GM23248 (cell line): ENCODE data around the gene ATP8A2. TPM values are rescaled to one million over a fixed set of nuclear protein-coding genes. Genes with fewer than 3 reads are reported as not detected.

ENCODE experiments used
- DNase-seq: peaks from one replicate; pipeline ENCODE4 v3.0.0-alpha.2; 2015
- H2AFZ ChIP-seq: fragments of 200-600 bp; sonication (generic); 2 replicates; pipeline ENCODE4 v1.6.1; 2016; ENCODE audit warnings: antibody characterized with exemption
- H3F3A ChIP-seq: fragments of 200-600 bp; sonication (generic); 2 replicates; pipeline ENCODE4 v1.6.1; 2016; ENCODE audit warnings: mild to moderate bottlenecking, antibody characterized with exemption, mixed run types; ENCODE audit not compliant: insufficient read depth
- H3K27ac ChIP-seq: fragments of 200-600 bp; sonication (generic); 2 replicates; pipeline ENCODE4 v1.5.1; 2016; ENCODE audit warnings: mild to moderate bottlenecking
- H3K27me3 ChIP-seq: fragments of 200-600 bp; sonication (generic); replicated peaks from 2 replicates; pipeline ENCODE4 v1.6.1; 2016; ENCODE audit warnings: mild to moderate bottlenecking; ENCODE audit not compliant: insufficient read depth
- H3K36me3 ChIP-seq: fragments of 200-600 bp; sonication (generic); 2 replicates; pipeline ENCODE4 v1.6.1; 2016; ENCODE audit warnings: low read depth, mild to moderate bottlenecking
- H3K4me1 ChIP-seq: fragments of 200-600 bp; sonication (generic); 2 replicates; pipeline ENCODE4 v1.6.1; 2016; ENCODE audit warnings: mild to moderate bottlenecking; ENCODE audit not compliant: insufficient read depth
- H3K4me2 ChIP-seq: fragments of 200-600 bp; sonication (generic); one replicate; pipeline ENCODE4 v1.6.1; 2016; ENCODE audit warnings: mild to moderate bottlenecking; ENCODE audit not compliant: unreplicated experiment
- H3K4me3 ChIP-seq: fragments of 200-600 bp; sonication (generic); 2 replicates; pipeline ENCODE4 v1.5.1; 2016; ENCODE audit warnings: mild to moderate bottlenecking
- H3K79me2 ChIP-seq: fragments of 200-600 bp; sonication (generic); 2 replicates; pipeline ENCODE4 v1.6.1; 2016; ENCODE audit warnings: mild to moderate bottlenecking; ENCODE audit not compliant: insufficient read depth
- H3K9ac ChIP-seq: fragments of 200-600 bp; sonication (generic); 2 replicates; pipeline ENCODE4 v1.6.1; 2016; ENCODE audit warnings: mild to moderate bottlenecking
- H3K9me2 ChIP-seq: fragments of 200-600 bp; sonication (generic); 2 replicates; pipeline ENCODE4 v1.6.1; 2016; ENCODE audit warnings: mixed run types, mild to moderate bottlenecking, moderate library complexity; ENCODE audit not compliant: insufficient read depth
- H3K9me3 ChIP-seq: fragments of 200-600 bp; sonication (generic); one replicate; pipeline ENCODE4 v1.6.1; 2017; ENCODE audit warnings: low read depth
- H4K20me1 ChIP-seq: fragments of 200-600 bp; sonication (generic); 2 replicates; pipeline ENCODE4 v1.6.0; 2016; ENCODE audit not compliant: insufficient read depth
- EZH2 ChIP-seq: fragments of 200-600 bp; sonication (generic); IDR thresholded peaks from 2 replicates; pipeline ENCODE4 v1.6.1; 2018; ENCODE audit warnings: antibody characterized with exemption, mild to moderate bottlenecking; ENCODE audit not compliant: insufficient read depth, poor library complexity, severe bottlenecking
- EZH2phosphoT487 ChIP-seq: fragments of 200-600 bp; sonication (generic); IDR thresholded peaks from 2 replicates; pipeline ENCODE4 v1.6.1; 2018; ENCODE audit warnings: antibody characterized with exemption, moderate library complexity, mild to moderate bottlenecking, low read depth; ENCODE audit not compliant: insufficient read depth
- WGBS, 2 experiments: methylation state at CpG; one replicate each; pipeline ENCODE4 v1.1.6; 2015 to 2017; ENCODE audit warnings: low lambda C conversion rate in 2 of 2, low coverage in 1 of 2; ENCODE audit errors: missing lambda C conversion rate in 2 of 2; 5-methylcytosine and 5-hydroxymethylcytosine counted together
- in situ Hi-C: fragments of 300-500 bp; cut with MboI; formaldehyde crosslinking; loops from 2 replicates; pipeline ENCODE4 v1.15.0; 2020
- polyA plus RNA-seq: library from polyadenylated mRNA; unstranded; fragments of >200 nt; fragmentation: Nextera tagmentation; extraction: Ambion mirVana; gene quantifications from 2 replicates; pipeline ENCODE4 v1.2.1, GENCODE V29; 2016
- total RNA-seq: library from RNA; depleted of rRNA; stranded (reverse); fragments of >200 nt; shearing (Covaris generic); gene quantifications from 2 replicates; pipeline ENCODE4 v1.2.3, GENCODE V29; 2014

ATP8A2 gene
- total and polyA plus RNA-seq, 2 experiments from 2014 or later: under 0.01 to 0.05 TPM

DNA sequence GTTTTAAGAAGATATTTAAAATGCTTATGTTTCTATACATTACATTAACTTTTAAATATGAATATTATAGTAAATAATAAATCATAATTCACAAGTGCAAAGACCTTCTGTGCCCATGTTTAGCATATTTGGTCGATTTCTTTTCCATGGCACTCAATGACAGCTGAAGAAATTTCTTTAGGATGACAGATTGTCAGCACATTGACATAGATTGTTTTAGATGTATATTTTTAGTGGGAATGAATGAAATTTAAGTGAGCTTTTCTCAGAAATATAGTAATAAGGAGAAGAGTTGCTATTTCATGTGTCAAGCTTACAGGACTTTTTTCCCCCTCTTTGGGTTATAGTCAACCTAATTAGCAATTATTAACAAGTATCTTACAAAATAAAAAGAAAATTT is 423.5 kb downstream of the ATP8A2 start:
- 0% methylated on average over 1 of the region's 1 CpG for WGBS, 2 experiments
- no peaks in the 10 kb centered on the region for H3F3A ChIP-seq
- no peaks in the 10 kb centered on the region for H3K27me3 ChIP-seq
- DNase-seq: no peak
- in situ Hi-C loops: no loop called here
- H3K79me2 ChIP-seq: no peaks in the 10 kb centered on the region
- H4K20me1 ChIP-seq: no peaks in the 10 kb centered on the region
- no peaks in the 10 kb centered on the region for H3K9me3 ChIP-seq
- no peak overlapping the region for H3K4me2 ChIP-seq
- TF ChIP-seq EZH2 (no peak), EZH2phosphoT487 (no peak)
- no peaks in the 10 kb centered on the region for H3K4me1 ChIP-seq
- H2AFZ ChIP-seq: no peak overlapping the region
- no peaks in the 10 kb centered on the region for H3K36me3 ChIP-seq
- no peak overlapping the region for H3K4me3 ChIP-seq
- no peaks in the 10 kb centered on the region for H3K9me2 ChIP-seq
- no peak overlapping the region for H3K9ac ChIP-seq
- no peak overlapping the region for H3K27ac ChIP-seq

DNA sequence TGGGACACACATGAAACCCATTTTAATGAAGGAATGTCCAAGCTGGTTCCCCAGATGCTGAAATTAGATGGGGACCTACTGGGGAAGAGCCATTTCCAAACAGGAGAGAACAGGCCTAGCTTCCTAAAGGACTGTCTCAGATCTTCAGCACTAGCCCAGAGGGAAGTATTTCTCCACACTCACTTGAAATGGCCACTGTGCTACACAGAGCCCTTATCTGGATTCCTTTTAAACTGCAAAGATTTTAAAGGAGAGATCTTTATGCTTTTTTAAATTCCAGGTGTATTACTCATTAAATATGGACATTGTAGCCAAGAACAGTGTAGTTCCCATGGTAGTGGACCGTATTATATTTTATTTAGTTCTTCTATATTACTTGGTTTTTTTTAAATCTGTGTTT is 424.7 kb downstream of the ATP8A2 start:
- H3K4me3 ChIP-seq: no peak overlapping the region
- DNase-seq: no peak
- no peak for TF ChIP-seq EZH2
- no peak for TF ChIP-seq EZH2phosphoT487
- H3F3A ChIP-seq: no peaks in the 10 kb centered on the region
- H3K27ac ChIP-seq: no peak overlapping the region
- no peaks in the 10 kb centered on the region for H3K4me1 ChIP-seq
- no peak overlapping the region for H3K4me2 ChIP-seq
- no peaks in the 10 kb centered on the region for H3K36me3 ChIP-seq
- H3K79me2 ChIP-seq: no peaks in the 10 kb centered on the region
- no peak overlapping the region for H2AFZ ChIP-seq
- no peaks in the 10 kb centered on the region for H3K9me3 ChIP-seq
- no peaks in the 10 kb centered on the region for H3K27me3 ChIP-seq
- no peak overlapping the region for H3K9ac ChIP-seq
- in situ Hi-C loops: no loop called here
- no peaks in the 10 kb centered on the region for H4K20me1 ChIP-seq
- H3K9me2 ChIP-seq: no peaks in the 10 kb centered on the region
- 63 to 72% methylated on average over 1 of the region's 1 CpG for WGBS, 2 experiments

DNA sequence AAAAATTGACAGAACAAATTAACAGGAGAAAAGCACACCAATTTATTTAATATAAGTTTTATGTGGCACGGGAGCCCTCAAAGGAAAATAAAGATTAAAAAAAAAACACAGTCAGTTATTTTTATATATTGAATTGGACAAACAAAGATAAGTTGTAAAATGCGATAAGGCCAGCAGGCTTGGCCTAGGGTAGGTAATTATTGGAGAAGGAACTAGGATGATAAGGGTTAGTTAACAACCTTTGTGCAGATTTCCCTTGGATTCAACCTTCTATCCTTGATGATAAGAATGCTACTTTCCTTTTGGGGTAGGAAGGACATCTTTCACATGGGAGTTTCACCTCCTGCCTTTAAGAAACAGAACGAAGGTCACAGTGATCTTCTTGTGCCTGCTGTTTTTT is 427.2 kb downstream of the ATP8A2 start:
- no peaks in the 10 kb centered on the region for H3K9me2 ChIP-seq
- no peak for DNase-seq
- H4K20me1 ChIP-seq: no peaks in the 10 kb centered on the region
- no peak overlapping the region for H2AFZ ChIP-seq
- H3K27me3 ChIP-seq: no peaks in the 10 kb centered on the region; the same call in 1 of the 2 replicates
- no peak overlapping the region for H3K4me2 ChIP-seq
- no peak overlapping the region for H3K27ac ChIP-seq
- no peaks in the 10 kb centered on the region for H3F3A ChIP-seq
- 26 to 32% methylated on average over 3 of the region's 3 CpGs for WGBS, 2 experiments
- no peak overlapping the region for H3K4me3 ChIP-seq
- H3K4me1 ChIP-seq: no peaks in the 10 kb centered on the region
- TF ChIP-seq EZH2: no peak
- TF ChIP-seq EZH2phosphoT487: no peak
- in situ Hi-C loops: no loop called here
- H3K79me2 ChIP-seq: no peaks in the 10 kb centered on the region
- no peak overlapping the region for H3K9ac ChIP-seq
- no peaks in the 10 kb centered on the region for H3K36me3 ChIP-seq
- no peaks in the 10 kb centered on the region for H3K9me3 ChIP-seq

DNA sequence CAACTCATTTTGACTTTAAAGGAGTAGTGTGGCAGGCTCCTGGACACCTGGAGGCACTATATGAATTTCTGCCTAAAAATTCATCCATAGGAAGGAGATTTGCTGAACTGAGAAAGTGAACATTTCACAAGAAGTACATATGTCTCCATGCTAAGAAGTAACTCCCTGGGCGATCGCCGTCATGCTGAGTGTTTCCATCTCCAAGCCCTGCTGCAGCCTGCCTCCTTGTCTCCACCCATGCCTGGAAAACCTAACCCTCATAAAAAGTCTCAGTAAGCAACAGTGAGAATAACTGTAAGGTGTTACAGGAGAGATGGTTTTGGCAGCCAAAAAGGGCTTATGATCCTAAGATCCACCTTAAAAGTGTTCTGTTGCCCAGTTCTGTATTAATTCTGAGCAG is 428.7 kb downstream of the ATP8A2 start:
- Histone ChIP-seq H3K9ac (no peak overlapping the region), H3F3A (no peaks in the 10 kb centered on the region), H2AFZ (no peak overlapping the region), H3K27ac (no peak overlapping the region), H3K4me2 (no peak overlapping the region), H3K9me3 (no peaks in the 10 kb centered on the region), H3K79me2 (no peaks in the 10 kb centered on the region), H4K20me1 (no peaks in the 10 kb centered on the region), H3K9me2 (no peaks in the 10 kb centered on the region), H3K4me1 (no peaks in the 10 kb centered on the region), H3K27me3 (no peaks in the 10 kb centered on the region; the same call in 1 of the 2 replicates), H3K36me3 (no peaks in the 10 kb centered on the region), H3K4me3 (no peak overlapping the region)
- in situ Hi-C loops: no loop called here
- 50 to 80% methylated on average over 3 of the region's 3 CpGs for WGBS, 2 experiments
- TF ChIP-seq EZH2 (no peak), EZH2phosphoT487 (no peak)
- no peak for DNase-seq

DNA sequence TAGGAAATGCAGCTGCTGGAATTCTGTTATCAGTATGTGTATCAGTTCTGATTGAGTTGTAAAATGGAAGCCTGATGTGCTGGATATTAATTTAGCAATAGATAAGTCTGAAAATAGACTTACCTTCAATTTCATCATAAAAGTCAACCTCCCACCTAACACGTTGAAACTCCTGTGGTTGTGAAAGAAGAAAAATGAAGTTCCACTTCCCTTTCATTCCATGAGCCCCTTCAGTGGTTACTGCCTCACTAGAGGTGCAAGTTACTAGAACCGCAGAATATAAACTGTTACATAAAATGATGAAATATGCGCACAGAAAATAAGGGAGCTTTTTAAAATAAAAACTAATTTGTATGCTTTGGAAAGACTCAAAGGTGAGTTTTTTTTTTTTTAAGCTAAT is 430.8 kb downstream of the ATP8A2 start:
- Histone ChIP-seq H2AFZ (no peak overlapping the region), H3K27ac (no peak overlapping the region), H3K9me2 (no peaks in the 10 kb centered on the region), H3K4me1 (no peaks in the 10 kb centered on the region), H3K4me2 (no peak overlapping the region), H3K9ac (no peak overlapping the region), H4K20me1 (no peaks in the 10 kb centered on the region), H3K4me3 (no peak overlapping the region), H3K27me3 (no peaks in the 10 kb centered on the region; the same call in 1 of the 2 replicates), H3K9me3 (no peaks in the 10 kb centered on the region), H3F3A (no peaks in the 10 kb centered on the region), H3K79me2 (no peaks in the 10 kb centered on the region), H3K36me3 (no peaks in the 10 kb centered on the region)
- in situ Hi-C loops: no loop called here
- no peak for TF ChIP-seq EZH2phosphoT487
- no peak for TF ChIP-seq EZH2
- no peak for DNase-seq
- WGBS, 2 experiments: 52 to 58% methylated on average over 3 of the region's 3 CpGs
